Stimulated activated CD8-positive, alpha-beta memory T cell treated with anti-CD3 and anti-CD28 coated beads, Interleukin-7, amount 100 ng/mL, for 24 hours (primary cell): ENCODE measurements around the gene SGIP1.

ENCODE experiments used
- DNase-seq: peaks from one replicate; pipeline ENCODE4 v3.0.0-alpha.2; 2020; ENCODE audit warnings: low read depth

SGIP1 gene

DNA sequence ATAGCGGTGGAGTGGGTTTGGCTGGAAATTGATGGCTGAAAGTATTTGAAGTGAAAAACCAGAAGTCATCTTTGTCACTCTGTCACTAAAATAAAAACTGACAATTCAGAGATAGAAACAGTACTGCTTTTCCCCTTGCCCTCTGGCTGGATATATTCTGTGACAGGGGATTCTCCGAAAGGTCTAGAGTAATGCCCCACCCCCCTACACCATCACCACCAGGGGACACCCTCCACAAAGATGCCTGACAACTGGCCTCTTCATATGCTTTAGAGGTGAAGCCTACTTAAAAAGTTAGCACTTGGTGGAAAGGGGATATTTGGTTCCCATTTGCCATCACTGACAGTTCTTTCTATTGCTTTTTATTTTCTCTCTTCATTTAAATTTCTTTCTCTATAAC is 73.5 kb downstream of the SGIP1 start:
- no peak for DNase-seq

DNA sequence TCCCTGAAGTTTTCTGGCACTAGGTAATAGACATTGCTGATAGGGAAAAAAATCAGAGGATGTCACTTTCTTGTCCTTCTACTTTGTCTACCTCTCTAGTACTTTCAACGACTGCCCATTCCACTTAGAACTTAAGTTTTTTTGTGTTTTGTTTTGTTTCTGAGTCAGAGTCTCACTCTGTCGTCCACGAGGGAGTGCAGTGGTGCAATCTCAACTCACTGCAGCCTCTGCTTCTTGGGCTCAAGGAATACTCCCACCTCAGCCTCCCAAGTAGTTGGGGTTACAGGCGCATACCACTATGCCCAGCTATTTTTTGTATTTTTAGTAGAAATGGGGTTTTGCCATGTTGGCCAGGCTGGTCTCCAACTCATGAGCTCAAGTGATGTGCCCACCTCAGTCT is 79.2 kb downstream of the SGIP1 start:
- DNase-seq, result no peak

DNA sequence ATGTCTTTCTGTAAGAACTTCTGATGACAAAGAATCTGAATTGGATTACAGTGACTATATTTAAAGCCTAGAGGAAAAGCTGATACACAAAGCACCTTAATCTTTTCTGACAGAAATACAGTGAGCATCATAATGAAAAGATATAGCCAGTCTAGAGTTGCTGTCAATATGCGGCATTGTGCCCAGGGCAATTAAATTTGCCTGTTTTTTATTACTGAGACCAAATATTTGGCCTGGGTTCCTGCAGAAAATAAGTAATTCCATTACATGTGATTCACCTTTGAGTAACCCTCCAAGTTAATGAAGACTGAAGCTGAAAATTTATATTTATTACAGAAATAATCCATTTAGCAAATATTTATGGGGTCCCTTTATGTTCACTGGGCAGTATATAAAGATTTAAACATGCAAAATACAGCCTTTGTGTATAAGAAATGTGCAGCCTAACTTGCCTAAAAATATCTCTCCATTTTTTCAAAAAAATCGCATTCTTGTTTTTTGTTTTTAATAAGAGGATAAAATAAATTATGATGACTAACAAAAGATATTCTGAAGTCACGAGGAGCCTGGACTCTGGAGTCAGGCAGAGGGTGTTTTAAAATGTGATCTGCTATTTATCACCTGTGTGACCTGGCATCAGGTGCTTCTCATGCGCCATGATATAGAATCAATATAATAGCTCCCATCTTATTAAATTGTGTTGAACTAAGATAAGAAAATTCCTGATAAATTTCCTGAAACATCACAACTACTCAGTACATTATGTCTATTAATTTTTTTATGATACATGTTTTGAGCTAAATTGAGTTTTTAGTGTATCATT is 83.6 kb downstream of the SGIP1 start:
- no peak for DNase-seq

DNA sequence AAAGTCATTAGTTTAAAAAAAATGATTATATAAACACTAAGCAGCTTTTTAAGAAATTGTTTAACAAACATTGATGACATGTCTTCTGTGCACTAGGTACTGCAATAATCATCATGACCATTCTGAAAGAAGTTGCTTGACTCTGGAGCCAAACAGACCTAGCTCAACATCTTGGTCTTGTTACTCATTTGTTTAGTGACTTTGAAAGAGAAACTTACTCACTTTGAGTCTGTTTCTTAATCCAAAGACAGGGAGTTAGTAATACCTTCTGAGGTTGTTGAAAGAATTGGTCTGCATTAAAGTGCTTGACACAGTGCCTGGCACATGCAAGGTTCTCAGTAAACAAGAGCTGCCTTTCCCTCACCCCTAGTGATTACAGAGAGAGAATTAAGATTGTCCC is 84.4 kb downstream of the SGIP1 start:
- no peak for DNase-seq

DNA sequence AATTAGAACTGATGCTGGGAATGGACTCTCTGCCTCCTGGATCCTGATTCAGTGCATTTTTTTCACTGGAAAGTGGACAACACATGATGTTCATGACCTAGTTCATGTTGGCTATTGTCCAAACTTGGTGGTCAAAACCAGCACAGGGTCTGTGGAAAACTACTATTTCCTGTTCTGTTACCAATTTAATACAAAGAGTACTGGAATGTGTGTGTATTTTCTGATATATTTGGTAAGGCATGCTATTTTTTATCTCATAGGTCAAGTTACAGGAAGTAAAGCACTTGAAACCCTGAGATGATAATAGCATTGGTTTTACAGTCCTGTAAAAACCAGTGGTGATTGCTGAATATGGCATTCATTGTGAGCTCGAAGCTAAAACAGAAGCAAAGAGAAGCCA is 89.9 kb downstream of the SGIP1 start:
- DNase-seq, result no peak

DNA sequence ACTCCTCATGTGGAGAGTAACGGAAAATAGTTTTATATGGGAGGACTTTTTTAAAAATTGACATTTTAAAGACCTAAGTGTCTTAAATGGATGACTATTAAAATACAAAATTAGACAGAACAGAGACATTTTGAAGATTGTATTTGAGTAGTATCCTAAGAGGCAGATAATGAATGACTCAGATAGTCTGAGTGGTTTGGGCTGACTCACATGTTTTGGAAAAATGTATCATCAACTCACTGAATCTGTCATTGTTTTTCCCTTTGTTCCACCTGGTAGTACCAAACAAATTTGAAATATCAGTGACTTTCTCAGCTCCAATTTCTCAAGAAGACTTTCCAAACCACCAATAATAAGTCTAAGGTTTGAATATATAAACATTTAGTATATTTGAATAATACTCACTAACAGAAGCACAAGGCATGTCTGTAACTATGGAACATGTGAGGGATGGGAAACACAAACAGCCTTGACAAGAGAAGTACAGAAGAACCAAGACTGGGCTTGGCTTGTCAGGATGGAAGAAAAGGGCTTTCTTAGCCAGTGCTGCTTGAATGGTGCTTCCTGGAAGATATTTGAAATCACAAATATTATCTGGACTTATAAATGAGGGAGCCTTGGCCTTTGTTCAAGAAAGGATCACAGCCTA is 90.6 kb downstream of the SGIP1 start:
- DNase-seq, result no peak

DNA sequence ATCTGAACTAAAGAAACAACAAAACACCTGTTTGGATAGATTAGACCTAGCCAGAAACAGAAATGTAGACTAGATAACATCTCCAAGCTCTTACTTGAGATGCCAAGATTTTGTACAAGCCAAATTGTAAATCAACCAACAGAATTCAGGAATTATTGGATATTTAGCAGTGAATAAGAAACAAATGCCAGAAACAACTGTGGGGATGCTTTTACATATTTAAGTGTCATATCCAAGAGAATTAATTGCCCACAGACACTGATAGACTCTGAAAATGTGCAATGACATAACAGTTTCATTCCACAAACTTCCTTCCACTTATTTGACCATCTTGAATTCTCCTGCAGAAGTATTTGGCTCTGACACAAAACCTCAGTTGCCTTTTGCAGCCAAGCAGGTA is 92.3 kb downstream of the SGIP1 start:
- DNase-seq, result no peak

DNA sequence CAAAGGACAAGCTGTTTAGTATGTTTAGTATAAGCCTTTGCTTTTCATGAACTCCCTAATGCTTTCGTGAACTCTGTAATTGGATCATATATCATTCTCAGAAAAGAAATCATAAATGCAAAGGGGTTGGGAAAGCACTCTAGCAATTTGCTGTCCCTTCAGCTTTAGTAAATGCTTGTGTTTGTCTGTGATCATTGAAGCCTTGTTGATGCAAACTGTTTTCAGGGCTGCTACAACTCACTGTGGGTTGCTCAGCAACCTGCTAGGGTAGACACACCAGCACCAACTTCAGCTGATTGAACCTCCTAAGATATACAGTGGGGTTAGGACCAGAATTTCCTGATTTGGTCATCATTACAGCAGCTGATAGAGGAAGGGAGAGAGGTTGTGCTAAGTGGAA is 95.0 kb downstream of the SGIP1 start:
- no peak for DNase-seq

DNA sequence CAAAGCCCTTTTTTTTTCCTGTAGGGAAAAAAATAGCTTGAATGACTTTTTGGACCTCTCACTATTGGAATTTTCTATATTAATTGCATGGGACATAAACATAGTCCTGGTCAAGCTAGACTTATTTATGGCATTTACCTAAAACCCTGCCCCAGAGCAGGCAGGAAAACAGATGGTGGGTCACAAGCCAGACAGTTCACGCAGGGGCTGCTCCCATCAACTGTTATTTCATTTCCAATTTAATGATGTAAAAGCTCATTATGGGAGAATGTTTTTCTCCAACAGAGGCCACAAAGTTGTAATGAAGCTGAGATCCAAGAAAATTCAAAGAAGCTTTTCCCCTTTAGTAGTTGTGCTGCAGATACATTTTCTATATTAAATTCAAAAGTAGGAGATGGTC is 99.2 kb downstream of the SGIP1 start:
- no peak for DNase-seq

DNA sequence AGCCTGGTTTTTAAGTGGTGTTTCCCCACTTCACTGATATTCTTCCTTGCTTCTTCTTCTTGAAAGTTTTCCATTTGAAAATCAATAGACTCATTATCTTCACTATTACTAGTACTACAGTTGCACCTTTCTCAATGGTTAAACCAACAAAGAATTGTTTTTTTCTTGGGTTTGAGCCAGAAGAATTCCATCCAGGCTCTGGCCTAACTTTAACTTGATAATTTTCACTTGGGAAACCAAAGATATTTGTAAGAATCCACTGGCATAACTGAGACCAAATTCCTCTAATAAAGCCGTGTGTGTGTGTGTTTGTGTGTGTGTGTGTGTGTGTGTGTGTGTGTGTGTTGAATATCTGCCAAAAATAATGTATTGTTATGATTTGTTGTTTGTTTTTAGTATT is 103.2 kb downstream of the SGIP1 start:
- DNase-seq, result no peak

DNA sequence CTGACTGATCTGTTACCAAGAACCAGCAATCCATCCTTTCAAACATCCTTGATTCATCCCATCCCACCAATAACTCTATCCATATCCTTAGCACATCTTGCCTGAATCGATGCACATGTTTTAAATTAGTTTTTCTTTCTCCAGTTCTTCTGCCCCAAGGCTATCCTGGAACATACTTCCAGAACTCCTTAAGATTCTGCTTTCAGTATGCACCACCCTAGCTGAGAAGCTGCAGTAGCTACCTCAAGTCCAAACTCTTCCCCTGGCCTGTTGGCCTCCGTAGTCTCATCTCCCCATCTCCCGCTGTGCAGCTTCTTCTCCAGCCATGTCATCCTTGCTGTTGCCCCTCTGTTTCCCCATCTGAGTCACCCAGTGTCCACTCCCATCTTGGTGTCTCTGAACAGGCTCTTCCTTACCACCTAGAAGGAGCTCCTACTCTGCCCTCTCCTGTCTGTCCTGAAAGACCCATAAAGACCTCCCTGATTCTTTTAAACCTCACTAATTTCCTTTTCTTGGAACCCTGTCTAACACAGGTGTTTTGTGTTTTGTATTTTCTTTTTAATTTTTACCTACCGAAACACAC is 108.0 kb downstream of the SGIP1 start:
- no peak for DNase-seq

DNA sequence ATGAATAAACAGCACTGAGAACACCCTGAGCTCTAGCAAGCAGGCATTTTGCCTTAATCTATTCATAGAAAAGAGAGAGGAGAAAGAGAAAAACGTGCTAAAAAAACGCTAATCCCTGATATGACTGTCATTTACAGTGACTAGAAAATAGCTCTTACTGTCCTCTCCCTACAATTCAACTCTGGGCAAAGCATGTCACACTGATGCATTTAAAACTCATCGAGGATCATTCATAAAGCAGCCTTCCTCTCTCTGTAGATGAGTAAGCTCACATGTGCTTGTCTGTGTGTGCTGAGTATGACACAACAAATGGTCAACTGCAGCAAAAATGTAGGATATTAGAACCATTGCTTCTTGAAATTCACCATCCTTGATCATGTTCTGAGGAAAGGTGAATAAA is 109.0 kb downstream of the SGIP1 start:
- DNase-seq, result no peak

DNA sequence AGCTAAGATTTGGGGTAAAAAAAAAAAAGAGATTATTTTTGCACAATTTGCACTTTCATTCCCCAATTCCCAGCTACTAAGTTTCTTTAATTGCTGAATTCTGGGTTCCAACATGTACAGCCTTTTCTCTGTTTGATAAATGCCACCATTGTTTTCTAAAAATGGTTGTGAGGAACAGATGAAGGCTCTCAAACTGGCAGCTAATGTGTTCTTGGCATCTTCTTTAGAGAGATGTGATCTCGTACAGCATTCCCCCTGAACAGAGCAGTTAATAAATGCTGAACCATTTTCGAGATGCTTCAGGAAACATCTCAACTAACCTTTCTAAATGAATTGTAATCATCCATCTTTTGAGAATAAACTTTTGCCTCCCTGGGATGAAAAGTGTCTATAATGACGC is 110.4 kb downstream of the SGIP1 start:
- no peak for DNase-seq

DNA sequence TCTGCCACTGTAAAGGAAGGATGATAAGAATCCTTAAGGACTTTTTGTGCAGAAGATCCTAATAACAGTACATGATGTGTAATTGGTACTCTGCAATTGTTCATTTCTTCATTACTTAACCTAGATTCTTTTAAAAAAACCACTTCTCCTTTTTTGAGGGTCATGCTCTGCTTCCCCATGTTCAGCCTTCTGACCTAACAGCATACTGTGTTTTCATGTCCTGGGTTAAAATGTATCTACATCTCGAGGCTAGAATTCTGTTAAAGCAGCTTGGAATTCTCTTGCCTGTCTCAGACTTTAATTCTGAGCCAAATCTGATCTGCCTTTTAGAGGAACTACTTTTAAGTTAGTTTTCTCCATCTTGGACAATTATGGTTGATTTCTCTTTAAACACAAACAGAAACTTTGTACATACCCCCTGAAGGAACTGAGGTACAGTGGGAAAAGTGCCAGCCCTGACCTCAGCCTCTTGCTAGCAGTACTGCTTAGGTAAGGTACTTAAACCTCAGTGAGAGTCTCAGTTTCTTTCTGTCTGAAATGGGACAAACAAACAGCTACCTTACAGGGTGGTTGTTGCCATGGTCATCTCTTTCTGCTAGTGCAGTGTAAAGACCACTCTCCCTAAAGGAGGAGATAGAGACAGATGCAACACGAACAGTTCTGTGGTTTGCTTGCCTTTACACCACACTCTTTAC is 115.1 kb downstream of the SGIP1 start:
- DNase-seq, result no peak

DNA sequence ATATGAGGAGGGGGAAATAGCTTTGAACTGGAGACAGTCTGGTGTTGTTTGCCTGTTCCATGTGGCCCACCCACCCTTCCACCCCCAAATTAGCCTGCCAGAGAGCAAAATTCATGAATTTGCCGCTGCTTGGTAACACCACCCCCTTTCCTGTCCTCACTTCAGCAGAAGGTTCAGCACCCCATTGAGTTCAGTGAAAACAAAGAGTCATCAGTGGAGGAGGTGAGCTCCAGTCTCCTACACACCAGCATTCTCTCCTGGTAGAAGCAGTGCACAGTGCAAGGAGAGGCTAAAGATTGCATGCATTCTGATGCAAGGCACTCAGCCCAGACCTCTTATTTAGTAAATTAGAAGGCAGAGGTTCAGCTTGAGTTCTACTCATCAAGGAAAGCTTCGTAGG is 118.6 kb downstream of the SGIP1 start:
- no peak for DNase-seq

DNA sequence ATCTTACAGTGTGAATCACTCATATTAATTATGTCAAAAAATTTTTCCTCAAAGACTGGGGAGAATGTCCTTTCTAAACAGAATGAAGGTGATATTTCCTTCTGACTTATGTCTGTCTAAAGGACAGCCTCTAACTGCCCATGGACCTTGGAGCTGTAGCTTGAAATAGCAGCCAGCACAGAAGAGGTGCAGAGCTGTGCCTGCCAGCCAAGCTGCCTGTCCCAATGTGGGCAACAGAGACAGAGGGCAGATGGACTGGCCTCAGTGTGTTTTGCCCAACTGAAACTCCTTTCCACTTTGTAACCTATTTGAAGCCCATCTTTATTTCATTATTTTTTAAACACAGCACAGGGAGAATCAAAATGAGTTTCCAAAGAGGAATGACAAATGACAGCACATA is 120.7 kb downstream of the SGIP1 start:
- no peak for DNase-seq

DNA sequence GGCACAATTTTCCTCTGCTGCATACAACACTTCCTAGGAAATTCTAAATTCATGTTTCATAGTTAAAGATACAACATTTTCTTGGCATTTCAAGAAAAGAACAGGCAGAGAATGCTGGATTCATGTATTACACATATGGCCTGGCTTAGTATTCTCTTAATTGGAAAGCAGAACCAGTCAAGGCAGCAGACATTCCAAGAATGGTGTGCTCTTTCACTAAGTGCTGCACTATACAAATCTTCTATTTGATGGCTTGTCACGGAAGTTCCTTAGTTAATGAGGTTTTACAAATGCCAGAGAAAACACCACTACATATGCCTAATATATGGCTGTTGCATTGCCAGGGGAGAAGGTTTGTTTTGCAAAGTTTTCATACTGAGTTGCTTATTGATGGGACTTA is 137.5 kb downstream of the SGIP1 start:
- no peak for DNase-seq

DNA sequence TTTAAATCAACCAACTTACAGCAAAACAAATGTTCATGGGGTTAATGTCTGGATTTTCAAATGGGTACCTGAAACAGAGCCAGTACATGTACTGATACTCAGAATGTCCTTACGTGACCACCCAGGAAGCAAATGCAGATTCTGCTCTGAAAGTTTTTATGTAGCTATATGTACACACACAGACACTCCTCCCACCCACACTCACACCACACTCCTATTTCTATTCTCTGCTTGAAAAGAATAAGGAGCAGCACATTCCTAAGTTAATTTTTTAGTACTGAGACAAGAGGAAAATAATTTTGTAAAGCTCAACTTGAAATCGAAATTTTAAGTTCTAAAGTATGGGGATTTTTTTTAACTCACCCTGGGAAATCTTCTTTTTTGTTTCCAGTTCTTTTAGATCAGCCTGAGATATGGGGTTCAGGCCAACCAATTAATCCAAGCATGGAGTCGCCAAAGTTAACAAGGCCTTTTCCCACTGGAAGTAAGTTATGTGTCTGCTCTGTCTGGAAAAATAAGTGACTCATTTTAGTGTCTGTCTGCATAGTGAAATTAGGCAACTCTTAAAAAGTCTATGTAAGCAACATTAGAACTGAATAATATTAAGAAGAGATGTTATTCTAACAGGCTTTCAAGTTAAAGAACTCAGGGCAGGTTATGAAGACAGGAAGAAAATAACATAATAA is 142.8 kb downstream of the SGIP1 start:
- DNase-seq, result no peak

DNA sequence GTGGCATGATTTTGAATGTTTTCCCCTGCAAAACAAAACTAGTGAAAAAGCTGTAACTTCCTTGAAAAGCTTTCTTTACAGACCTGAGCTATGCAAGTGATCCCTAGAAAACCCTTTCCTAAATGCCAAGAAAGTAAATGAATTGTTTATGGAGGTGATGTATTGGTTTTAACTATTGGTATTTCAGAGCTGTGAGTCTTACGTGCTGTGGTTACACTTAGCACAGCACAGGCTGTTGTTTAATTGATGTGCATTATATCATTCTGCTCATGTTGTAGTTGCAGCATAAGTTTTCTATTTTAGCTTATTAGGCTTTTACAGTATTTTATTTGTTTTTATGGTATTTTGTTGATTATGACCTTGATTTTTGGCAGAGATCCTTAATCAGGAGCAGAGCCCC is 144.2 kb downstream of the SGIP1 start:
- DNase-seq, result no peak

DNA sequence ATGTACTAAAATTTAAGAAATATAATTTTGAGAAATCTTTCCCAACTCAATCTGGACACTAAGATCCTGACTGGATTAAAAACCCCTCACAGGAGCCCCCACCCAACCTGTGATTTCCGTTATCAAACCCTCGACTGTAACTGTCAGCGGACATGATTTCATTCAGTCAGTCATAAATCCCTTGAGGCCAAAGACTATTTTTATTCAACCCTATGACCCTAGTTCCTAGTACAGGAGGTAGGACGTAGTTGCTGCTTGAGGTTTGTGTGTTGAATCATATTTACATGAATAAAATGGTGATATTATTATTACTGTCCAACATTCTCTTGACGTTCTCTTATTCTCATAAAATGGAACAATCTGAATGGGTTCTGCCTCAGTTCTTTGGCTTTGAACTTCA is 145.2 kb downstream of the SGIP1 start:
- DNase-seq, result no peak

DNA sequence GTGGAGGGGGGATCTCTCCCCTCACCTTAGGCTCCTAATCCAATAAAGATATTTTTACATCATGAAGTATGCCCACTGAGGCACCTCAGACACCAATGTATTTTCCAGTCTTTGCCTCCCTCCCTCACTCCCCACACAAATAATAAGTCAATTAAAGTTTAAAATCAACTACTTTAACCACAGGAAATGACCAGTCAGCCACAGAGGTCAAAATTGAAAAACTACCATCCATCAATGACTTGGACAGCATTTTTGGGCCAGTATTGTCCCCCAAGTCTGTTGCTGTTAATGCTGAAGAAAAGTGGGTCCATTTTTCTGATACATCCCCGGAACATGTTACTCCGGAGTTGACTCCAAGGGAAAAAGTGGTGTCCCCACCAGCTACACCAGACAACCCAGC is 147.7 kb downstream of the SGIP1 start:
- DNase-seq, result no peak

DNA sequence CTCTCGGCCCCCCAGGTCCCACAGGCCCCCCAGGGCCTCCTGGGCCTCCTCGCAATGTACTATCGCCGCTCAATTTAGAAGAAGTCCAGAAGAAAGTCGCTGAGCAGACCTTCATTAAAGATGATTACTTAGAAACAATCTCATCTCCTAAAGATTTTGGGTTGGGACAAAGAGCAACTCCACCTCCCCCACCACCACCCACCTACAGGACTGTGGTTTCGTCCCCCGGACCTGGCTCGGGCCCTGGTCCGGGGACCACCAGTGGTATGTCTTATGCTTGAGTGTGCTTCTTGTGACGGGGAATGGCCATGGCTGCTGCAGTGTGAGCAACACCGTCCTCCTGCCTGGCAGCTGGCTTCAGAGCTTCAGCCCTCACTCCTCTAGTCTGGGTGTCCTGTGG is 148.2 kb downstream of the SGIP1 start:
- no peak for DNase-seq
